Memory B cell (primary cell): ENCODE results near the gene KRTAP10-4.
"Not testable (repeated sequence)": the region's sequence is repeated elsewhere in the genome, so short reads cannot be mapped to it uniquely, and the experiment has no call there.

Experiments used
- ATAC-seq: fragments of 150-1000 bp; cut with Tn5 transposase; 2 replicates; pipeline ENCODE4 v1.10.0; 2021; ENCODE audit warnings: low read depth, mild to moderate bottlenecking, moderate library complexity
- DNase-seq, 2 donors: peaks; one replicate each; pipeline ENCODE4 v3.0.0; 2022; ENCODE audit warnings: low spot score in 2 of 2
- H3K27ac Mint-ChIP-seq: one replicate; pipeline ENCODE4 v1.8.0; 2022; ENCODE audit warnings: mild to moderate bottlenecking, moderate library complexity, mixed read lengths
- H3K27me3 Mint-ChIP-seq: one replicate; pipeline ENCODE4 v1.8.0; 2022; ENCODE audit warnings: mixed read lengths
- H3K36me3 Mint-ChIP-seq: one replicate; pipeline ENCODE4 v1.8.0; 2022; ENCODE audit warnings: mild to moderate bottlenecking, mixed read lengths
- H3K4me1 Mint-ChIP-seq: one replicate; pipeline ENCODE4 v1.8.0; 2022; ENCODE audit warnings: mixed read lengths
- H3K4me3 Mint-ChIP-seq: one replicate; pipeline ENCODE4 v1.8.0; 2022; ENCODE audit warnings: mild to moderate bottlenecking, moderate library complexity, mixed read lengths
- H3K9me3 Mint-ChIP-seq: one replicate; pipeline ENCODE4 v1.8.0; 2022; ENCODE audit warnings: mixed read lengths

The KRTAP10-4 gene

GRCh38 chr21:44573630-44574456, at the start of gene KRTAP10-4:
KRTAP10-4 (plus strand) TSS chr21:44573729; CDS start chr21:44573759, 30 bp downstream.
- H3K4me3 Mint-ChIP-seq, H3K9me3 Mint-ChIP-seq, H3K27ac Mint-ChIP-seq, H3K36me3 Mint-ChIP-seq, DNase-seq, ATAC-seq, H3K4me1 Mint-ChIP-seq: not testable (repeated sequence)
- H3K27me3 Mint-ChIP-seq: peaks cover 22% of the 10 kb centered on the region

DNA sequence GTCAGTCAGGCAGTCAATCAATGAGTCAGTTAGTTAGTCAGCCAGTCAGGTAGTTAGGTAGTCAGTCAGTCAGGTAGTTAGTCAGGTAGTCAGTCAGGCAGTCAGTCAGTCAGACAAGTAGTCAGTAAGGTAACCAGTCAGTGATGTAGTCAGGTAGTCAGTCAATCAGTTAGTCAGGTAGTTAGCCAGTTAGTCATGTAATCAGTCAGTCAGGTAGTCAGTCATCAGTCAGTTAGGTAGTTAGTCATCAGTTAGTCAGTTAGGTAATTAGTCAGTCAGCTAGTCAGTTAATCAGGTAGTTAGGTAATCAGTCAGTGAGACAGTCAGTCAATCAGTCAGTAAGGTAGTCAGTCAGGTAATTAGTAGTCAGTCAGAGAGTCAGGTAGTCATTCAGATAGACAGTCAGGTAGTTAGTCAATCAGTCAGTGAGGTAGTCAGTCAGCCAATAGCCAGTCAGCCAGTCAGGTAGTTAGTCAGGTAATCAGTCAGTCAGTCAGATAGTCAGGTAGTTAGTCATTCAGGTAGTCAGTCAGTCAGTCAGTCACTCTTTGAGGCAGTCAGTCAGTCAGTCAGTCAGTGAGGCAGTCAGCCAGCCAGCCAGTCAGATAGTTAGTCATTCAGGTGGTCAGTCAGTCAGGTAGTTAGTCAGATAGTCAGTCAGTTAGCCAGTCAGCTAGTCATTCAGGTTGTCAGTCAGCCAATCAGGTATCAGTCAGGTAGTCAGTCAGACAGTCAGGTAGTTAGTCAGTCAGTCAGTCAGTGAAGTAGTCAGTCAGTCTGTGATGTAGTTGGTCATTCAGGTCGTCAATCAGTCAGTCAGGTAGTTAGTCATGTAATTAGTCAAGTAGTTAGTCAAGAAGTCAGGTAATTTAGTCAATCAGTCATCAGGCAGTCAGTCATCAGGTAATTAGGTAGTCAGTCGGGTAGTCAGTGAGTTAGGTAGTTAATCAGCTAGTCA, 48.8 kb upstream of the KRTAP10-4 start:
- peaks cover 4% of the 10 kb centered on the region for H3K27me3 Mint-ChIP-seq
- no peak for DNase-seq
- H3K36me3 Mint-ChIP-seq: no peaks in the 10 kb centered on the region
- H3K4me1 Mint-ChIP-seq: no peaks in the 10 kb centered on the region
- H3K4me3 Mint-ChIP-seq: no peak overlapping the region
- H3K27ac Mint-ChIP-seq: no peak overlapping the region
- no peaks in the 10 kb centered on the region for H3K9me3 Mint-ChIP-seq
- ATAC-seq: no peak

GRCh38 chr21:44525391-44526095, 48.0 kb upstream of the KRTAP10-4 start:
- Mint-ChIP-seq H3K4me3 (no peak overlapping the region), H3K9me3 (peaks cover 1% of the 10 kb centered on the region), H3K27ac (no peak overlapping the region), H3K27me3 (peaks cover 7% of the 10 kb centered on the region), H3K4me1 (peaks cover 4% of the 10 kb centered on the region), H3K36me3 (no peaks in the 10 kb centered on the region)
- ATAC-seq (no peak), DNase-seq (no peak)

GRCh38 chr21:44526096-44526997, 47.2 kb upstream of the KRTAP10-4 start:
- Mint-ChIP-seq H3K4me3 (no peak overlapping the region), H3K4me1 (peaks cover 4% of the 10 kb centered on the region), H3K27ac (no peak overlapping the region), H3K27me3 (peaks cover 6% of the 10 kb centered on the region), H3K36me3 (no peaks in the 10 kb centered on the region), H3K9me3 (peaks cover 1% of the 10 kb centered on the region)
- ATAC-seq (no peak), DNase-seq (no peak)

DNA sequence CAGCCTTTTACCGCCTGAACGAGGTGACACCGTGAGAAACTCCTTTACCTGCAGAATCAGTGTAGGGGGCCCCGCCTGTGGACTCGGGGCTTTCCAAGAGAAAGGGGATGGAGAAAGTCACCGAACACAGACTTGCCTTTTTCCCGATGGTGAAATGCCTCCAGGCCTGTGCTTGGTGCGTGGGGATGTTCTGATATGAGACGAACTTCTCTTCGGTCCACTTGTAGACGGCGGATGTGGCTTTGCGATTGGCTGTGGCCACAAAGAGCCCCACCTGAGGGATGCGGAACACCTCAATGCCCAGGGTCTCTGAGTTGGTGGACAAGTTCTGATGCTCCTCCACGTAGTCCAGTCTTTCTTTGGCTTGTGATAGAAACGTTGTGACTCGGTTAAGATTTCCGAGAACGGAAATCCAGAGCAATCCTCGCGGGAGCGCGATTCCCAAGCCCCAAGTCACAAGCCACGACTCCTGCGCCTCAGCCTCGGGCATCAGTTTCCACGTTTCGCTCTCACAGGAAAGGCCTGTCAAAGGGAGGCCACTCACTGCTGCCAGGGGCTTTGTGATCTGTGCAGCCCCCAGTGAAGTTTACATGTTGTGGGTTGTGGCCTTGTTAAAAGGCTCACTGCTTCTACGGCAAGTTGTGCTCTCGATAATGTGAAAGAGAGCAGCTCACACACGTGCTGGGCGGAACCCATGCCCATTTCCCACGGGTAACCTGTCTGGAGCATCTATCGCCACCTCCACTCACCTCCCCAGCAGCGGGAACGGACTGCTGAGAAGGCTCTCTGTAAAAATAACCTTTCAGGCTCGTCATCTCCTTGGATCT, 46.2 kb upstream of the KRTAP10-4 start:
- H3K4me3 Mint-ChIP-seq: no peak overlapping the region
- peaks cover 4% of the 10 kb centered on the region for H3K4me1 Mint-ChIP-seq

DNA sequence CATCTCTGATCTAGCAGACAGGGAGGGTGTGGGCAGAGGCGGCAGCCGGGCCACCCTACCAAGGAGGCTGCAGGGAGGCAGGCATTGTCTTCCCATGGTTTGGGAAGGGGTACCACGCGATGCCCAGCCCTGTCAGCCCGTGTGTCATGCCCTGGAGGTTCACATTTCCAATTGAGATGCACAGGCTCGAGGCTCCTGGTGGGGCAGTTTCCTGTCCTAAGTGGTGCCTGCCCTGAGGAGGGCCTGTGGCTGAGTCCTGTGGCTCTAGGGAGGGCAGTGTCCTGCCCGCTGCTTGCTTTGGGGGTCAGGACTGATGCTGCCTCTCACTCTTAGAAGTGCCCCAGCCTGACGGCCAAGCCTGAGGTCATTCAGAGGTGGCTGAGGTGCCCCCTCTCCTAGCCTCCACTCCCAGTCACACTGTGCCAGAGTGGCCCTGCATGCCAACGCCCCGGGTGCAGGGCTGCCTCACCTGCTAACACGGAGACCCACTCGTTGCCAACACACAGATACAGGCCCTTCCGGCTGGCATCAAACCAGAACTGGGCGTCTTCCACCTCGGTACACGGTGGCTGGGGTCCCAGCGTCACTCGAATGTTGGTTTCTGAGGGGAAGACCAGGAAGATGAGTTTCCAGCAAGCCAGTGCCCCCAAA, 45.4 kb upstream of the KRTAP10-4 start:
- ATAC-seq: no peak
- H3K4me1 Mint-ChIP-seq: peaks cover 4% of the 10 kb centered on the region

More for the DNA sequence above, 46.2 kb upstream of the KRTAP10-4 start:
- no peaks in the 10 kb centered on the region for H3K36me3 Mint-ChIP-seq
- ATAC-seq (no peak), DNase-seq (no peak)
- H3K27me3 Mint-ChIP-seq: peaks cover 9% of the 10 kb centered on the region
- H3K9me3 Mint-ChIP-seq: peaks cover 1% of the 10 kb centered on the region
- H3K27ac Mint-ChIP-seq: no peak overlapping the region

GRCh38 chr21:44528634-44528995, 44.9 kb upstream of the KRTAP10-4 start:
- Mint-ChIP-seq H3K4me3 (no peak overlapping the region), H3K9me3 (peaks cover 1% of the 10 kb centered on the region), H3K36me3 (no peaks in the 10 kb centered on the region), H3K4me1 (peaks cover 4% of the 10 kb centered on the region), H3K27ac (no peak overlapping the region), H3K27me3 (peaks cover 9% of the 10 kb centered on the region)
- no peak for ATAC-seq
- DNase-seq: no peak

More for the DNA sequence above, 45.4 kb upstream of the KRTAP10-4 start:
- DNase-seq: no peak
- Mint-ChIP-seq H3K9me3 (peaks cover 1% of the 10 kb centered on the region), H3K27me3 (peaks cover 9% of the 10 kb centered on the region), H3K4me3 (no peak overlapping the region), H3K27ac (no peak overlapping the region), H3K36me3 (no peaks in the 10 kb centered on the region)

- Mint-ChIP-seq H3K36me3 (no peaks in the 10 kb centered on the region), H3K4me1 (peaks cover 4% of the 10 kb centered on the region), H3K27ac (no peak overlapping the region), H3K27me3 (peaks cover 9% of the 10 kb centered on the region), H3K9me3 (peaks cover 1% of the 10 kb centered on the region), H3K4me3 (no peak overlapping the region)
- DNase-seq: no peak
- ATAC-seq: no peak
Measured at GRCh38 chr21:44529011-44529421, 44.5 kb upstream of the KRTAP10-4 start.

DNA sequence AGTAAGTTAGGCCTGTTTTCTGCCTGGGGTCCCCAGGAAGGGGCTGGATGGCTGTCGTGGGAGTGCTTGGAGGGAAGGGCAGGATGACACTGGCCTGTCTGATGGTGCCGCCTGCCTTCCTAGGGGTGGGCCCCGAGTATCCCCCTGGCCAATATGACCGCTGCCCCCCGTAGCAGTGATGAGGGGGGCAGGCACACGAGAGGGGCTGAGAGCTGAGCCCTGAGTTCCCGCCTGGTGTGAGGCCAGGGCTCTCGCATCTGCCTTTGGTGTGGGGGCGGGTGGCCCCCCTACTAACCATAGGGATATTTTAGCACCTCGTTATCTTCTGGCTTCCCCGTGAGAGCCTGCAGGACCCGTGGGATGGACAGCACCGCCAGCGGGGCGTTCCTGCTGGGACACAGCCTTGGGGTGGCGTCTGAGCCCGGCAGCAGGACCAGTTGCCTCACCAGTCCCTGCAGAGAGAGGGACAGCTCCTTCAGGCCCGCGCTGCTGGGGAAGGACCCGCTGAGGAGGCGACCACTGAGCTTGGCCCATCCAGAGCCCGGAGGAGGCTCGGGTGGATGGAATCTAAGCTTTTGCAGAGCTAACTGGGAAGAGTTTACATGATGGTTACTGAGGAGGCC, 43.9 kb upstream of the KRTAP10-4 start:
- no peak overlapping the region for H3K27ac Mint-ChIP-seq
- peaks cover 1% of the 10 kb centered on the region for H3K9me3 Mint-ChIP-seq
- peaks cover 4% of the 10 kb centered on the region for H3K4me1 Mint-ChIP-seq
- H3K27me3 Mint-ChIP-seq: peaks cover 10% of the 10 kb centered on the region
- no peaks in the 10 kb centered on the region for H3K36me3 Mint-ChIP-seq
- ATAC-seq: no peak
- no peak for DNase-seq
- no peak overlapping the region for H3K4me3 Mint-ChIP-seq

GRCh38 chr21:44530221-44530902, 43.2 kb upstream of the KRTAP10-4 start:
- no peak for DNase-seq
- Mint-ChIP-seq H3K4me1 (peaks cover 4% of the 10 kb centered on the region), H3K4me3 (no peak overlapping the region), H3K27ac (no peak overlapping the region), H3K9me3 (peaks cover 1% of the 10 kb centered on the region), H3K27me3 (peaks cover 12% of the 10 kb centered on the region), H3K36me3 (no peaks in the 10 kb centered on the region)
- no peak for ATAC-seq

- Mint-ChIP-seq H3K4me3 (no peak overlapping the region), H3K36me3 (no peaks in the 10 kb centered on the region), H3K27me3 (peaks cover 12% of the 10 kb centered on the region), H3K9me3 (peaks cover 1% of the 10 kb centered on the region), H3K4me1 (peaks cover 4% of the 10 kb centered on the region), H3K27ac (no peak overlapping the region)
- no peak for DNase-seq
- no peak for ATAC-seq
Measured at GRCh38 chr21:44530903-44531605, 42.5 kb upstream of the KRTAP10-4 start.
